ENCODE results near the gene AMIGO3. TPM values are rescaled to one million over a fixed set of nuclear protein-coding genes. Genes with fewer than 3 reads are reported as not detected.
A peak's percentile ranks its signal among the peaks of the same experiment; 100 is the strongest.
"Not testable (repeated sequence)": the region's sequence is repeated elsewhere in the genome, so short reads cannot be mapped to it uniquely, and the experiment has no call there.

Gene AMIGO3
- total RNA-seq, 1 donor from 2014 or later, result not detected

DNA sequence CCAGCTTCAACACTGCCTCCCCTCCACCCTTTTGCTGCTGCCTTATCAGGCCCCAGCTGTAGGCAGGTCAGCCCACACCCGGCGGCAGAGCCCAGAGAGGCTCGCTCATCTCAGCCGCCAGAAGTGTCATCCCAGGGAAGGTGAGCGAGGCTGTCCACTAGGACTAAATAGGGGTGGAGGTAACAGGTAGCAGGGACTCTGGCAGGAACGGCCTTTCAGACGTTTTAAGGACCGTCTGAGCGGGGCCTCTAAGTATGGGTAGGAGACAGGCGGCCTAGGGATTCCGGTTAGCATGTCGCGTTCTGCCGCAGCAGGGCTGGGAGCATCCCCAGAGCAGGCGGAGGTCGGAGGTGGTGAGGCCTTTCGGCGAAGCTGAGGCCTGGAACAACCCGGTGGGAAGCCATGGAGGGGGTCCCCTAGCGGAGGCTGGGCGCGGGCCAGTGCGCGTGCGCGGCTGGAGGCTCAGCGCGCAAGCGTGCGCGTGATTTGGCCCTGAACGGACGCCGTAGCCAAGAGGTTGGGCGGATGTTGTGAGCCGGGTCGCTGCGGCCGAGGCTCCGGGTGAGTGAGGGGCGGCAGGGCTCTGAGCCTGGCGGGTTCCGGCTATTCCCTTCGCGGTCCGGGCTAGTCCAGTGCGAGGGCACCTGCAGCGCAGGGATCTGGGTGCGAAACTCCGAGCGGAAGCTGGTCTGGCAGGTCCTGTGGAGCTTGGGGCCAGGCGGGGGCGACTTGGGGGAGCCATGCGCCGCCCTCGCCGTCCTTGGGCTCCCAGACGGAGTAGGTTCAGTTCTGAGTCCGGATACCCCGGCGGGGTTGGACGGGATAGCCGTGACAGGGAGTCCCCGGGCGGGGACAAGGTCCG, 30.2 kb downstream of the AMIGO3 start, which contains the start of the genes MST1 and RNF123:
MST1 (minus strand) TSS at position 429 of the 862 bp plus-strand sequence. CDS start 783 bp downstream, outside the sequence.
RNF123 (plus strand) TSS at position 512 of the 862 bp plus-strand sequence. CDS start 1,609 bp downstream, outside the sequence.
- DNase-seq (ENCODE audit: low spot score), result peak; percentile 89

DNA sequence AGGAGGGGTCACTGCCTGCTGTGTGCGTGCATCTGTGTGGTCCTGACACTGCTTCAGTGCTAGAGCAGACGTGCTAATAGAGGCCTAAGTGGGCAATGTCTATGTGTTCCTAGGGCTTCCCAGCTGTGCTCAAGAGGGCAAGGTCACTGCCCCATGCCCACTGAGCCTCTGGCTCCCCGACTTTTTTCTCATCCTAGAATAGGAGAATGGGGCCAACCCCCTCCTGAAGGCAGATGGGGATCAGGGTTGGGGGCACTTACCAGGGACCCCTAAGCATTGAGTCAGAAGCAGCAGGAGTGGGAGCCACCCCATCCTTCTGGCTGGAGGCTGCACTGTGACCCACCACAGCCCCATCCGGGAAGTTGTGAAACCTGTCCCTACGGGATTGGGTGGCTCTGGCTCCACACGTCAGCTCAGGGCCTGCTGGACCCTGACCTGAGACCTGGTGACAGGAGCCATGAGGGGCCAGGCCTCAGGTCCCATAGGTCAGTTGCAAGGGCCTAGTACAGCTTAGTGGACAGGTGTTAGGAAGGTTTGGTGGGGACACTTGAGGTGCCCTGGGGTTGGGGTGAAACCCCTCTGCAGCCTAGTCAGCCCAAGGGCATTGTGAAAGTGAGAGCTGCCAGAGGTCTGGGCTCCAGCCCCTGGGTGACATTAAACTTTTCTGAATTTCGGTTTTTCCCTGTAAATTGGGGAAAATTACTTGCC, 31.0 kb downstream of the AMIGO3 start:
- not testable (repeated sequence) for DNase-seq (ENCODE audit: low spot score)

DNA sequence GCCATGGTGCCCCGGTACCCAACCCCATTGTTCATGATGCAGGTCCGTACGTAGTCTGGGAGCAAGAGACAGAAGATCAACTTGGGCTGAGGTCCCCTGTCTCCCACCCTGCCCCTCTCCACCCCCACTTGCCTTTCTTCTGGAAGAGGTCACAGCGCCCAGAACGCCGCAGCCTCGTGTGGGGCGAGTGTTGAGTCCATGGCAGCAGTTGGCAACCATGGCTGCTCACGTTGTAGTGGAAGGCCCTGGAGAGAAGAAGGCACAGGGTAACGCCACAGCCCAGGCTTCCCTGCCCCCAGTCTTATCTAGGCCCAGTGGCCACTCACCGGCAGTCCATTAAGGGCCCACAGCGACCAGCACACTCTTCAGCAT, 32.1 kb downstream of the AMIGO3 start:
- DNase-seq (ENCODE audit: low spot score), result not testable (repeated sequence)

DNA sequence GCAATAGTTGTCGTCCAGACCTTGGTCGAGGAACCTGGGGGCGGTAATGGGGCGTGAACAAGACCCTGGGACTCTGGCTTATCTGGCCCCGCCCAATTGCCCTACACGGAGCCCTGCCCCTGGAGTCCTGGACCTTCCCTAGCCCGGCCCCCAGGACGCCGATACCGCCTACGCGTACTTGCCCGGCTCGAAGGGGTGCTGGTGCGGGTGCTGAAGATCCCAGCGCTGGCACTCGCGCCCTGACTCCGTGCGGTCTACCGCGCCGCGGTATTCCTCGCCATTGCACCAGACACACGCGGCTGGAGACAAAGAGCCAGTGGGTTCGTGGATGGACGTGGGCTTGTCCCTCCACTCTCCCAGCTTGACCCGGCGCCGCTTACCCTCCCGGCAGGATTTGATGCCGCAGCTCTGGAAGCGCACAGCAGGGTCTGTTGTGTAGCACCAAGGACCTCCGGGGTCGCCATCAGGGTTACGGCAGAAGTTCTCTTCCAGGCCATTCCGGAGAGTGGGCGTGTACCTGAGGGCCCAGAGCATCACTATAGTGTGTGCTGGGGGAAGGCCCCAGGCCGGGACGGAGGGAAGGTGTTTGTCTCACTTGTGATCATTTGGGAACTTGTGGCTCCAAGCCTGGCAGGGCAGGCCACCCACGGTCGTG, 32.6 kb downstream of the AMIGO3 start:
- not testable (repeated sequence) for DNase-seq (ENCODE audit: low spot score)

DNA sequence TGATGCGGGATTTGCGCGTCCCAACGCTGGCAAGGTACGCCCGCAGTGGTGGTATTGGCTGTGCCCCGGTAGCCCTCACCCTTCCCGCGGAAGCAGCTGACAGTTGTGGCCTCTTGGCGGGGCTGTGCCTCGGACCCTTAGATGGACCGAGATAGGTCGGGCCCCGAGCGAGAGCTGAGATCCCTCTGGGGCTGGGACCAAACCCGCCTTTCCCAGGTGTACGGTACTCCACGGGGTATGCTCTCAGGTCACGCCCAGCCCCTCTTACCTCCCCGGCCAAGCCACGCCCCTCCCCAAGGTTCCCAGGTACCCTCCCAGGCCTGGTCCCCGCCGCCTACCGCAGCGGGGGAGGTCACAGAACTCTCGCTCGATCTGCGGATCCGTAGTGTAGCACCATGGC, 33.1 kb downstream of the AMIGO3 start:
- DNase-seq (ENCODE audit: low spot score), result peak; percentile 59

DNA sequence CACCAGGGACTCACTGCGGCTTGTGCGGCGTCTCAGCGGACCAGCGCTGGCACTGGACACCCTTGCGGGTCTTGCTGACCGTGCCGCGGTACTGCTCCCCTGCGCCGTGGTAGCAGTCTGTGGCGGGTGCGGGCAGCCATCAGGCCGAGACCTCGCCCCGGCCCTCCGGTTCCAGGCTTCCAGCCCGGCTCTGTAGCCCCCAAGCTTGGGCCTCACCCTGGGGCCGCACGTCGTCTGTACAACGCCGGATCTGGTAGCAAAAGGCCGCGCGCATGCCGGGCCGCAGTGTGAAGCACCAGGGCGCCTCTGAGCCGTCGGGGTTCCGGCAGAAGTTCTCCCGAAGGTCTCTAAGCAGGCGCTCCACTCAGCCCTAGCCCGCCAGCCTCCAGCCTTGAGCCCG, 33.6 kb downstream of the AMIGO3 start:
- not testable (repeated sequence) for DNase-seq (ENCODE audit: low spot score)

DNA sequence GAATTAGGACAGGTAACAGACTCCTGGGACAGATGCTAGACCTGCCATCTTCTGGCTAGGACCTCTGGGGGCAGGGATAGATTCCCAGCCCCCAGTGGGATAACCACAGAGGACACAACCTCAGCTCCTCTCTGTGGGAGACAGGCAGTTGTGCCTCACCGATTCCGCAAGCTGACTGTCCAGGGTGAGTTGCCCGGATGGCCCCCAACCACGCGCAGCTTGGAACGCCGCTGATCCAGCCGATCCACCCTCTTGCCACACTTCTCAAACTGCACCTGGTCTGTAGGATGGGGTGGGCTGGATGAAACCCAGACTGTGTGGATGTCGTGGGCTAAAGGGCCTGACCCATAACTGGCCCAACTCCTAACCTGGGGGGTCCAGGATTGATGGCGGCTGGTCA, 34.4 kb downstream of the AMIGO3 start:
- not testable (repeated sequence) for DNase-seq (ENCODE audit: low spot score)

DNA sequence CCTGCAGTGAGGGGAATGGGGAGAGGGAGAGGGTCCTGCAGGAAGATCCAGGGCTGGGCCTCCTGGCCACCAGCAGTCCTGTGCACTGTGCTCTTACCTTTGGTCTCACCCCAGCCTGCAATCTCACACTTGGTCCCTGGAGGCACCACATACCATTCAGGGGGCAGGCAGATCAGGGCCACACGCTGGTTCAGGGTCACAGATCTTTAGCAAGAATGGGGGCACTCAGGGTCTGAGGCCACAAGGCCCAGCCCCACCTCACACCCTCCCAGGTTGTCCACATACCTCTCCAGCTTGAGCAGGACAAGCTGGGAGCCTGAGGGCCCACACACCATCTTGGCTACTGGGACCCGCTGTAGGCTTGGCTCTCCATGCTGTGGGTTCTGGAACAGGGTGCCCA, 35.0 kb downstream of the AMIGO3 start:
- DNase-seq (ENCODE audit: low spot score), result not testable (repeated sequence)

DNA sequence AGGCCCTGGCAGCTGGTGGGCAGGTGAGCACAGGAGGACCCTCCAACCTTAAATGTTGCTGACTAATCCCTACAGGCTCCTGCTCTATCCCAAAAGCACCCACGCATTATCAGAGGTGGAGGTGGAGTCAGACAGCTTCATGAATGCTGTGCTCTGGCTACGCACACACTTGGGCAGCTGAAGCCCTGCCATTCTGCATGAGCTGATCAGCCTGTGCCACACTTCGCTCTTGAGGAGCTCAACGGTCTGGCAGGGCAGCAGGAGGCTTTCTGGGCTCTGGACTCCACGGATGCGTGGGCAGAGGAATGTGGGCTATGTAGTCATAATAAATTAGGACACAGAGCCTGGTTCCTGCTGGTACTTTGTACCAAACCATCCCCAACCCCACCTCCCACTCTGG, 36.3 kb downstream of the AMIGO3 start:
- DNase-seq (ENCODE audit: low spot score), result no peak

DNA sequence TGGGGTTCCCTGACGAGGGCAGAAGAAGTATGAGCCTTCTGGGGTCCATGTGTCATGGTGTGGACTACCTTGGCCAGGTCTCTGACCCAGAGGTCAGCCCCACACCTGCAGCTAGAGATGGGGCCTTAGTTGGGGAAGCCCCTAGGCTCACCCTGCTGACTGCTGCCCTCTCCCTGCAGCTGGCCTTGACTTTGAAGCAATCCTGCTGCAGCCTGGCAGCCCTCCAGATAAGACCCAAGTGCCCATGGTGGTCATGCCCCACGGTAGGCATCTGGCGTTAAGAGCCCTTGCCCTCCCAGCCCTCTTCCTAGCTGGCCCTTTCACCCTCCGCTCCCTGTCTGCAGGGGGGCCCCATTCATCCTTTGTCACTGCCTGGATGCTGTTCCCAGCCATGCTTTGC, 37.9 kb downstream of the AMIGO3 start:
- no peak for DNase-seq (ENCODE audit: low spot score)

DNA sequence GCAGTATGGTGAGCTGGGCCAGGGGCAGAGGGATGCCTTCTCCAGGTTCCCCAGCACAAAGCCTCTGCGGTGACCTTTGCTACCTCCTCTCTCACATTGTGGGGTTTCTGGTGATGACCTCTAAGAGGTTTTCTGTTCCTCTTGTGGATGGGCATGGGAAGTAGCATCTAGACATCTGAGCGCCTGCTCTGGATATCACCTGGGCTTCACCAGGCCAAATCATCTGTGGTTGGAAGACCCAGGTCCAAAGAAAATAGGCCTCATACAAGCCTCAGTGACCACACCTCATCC, 38.3 kb downstream of the AMIGO3 start:
- DNase-seq (ENCODE audit: low spot score), result no peak

DNA sequence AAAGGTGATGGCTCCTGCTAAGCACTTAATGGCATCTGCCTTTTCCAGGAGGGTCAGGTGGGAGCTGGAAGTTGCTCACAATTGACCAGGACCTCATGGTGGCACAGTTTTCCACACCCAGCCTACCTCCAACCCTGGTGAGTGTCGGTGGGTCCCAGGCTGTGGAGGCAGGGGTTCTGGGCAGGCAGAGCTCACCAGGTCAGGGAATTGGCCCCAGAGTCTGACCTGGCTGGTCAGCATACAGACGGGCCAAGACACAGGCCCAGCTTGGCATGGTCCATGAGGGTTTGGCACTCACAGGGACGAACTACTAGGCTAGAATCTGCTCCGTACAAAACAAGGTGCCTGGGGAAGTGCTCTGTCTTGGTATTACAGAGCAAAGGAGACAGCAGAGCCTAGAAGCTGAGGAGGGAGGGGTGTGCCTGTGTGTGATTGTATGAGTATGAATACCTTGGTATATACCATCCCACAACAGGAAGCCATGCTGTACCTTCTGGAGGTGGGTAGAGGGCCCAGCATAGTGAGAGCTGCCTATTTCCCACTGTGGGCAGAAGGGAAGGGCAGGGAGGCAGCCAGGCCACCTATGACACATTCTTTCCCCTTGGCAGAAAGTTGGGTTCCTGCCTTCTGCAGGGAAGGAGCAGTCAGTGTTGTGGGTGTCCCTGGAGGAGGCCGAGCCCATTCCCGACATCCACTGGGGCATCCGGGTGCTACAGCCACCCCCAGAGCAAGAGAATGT, 38.8 kb downstream of the AMIGO3 start:
- no peak for DNase-seq (ENCODE audit: low spot score)

DNA sequence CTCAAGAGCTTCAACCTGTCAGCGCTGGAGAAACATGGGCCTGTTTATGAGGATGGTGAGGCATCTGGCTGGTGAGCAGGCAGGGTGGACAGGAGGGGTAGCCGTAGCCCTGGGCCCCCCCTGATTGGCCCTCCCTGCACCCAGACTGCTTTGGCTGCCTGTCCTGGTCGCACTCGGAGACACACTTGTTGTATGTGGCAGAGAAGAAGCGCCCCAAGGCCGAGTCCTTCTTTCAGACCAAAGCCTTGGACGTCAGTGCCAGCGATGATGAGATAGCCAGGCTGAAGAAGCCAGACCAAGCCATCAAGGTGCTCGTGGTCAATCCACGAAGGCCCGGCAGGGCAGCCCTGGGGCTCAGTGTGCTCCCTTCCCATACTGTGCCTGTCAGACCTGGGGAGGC, 43.6 kb downstream of the AMIGO3 start:
- no peak for DNase-seq (ENCODE audit: low spot score)

DNA sequence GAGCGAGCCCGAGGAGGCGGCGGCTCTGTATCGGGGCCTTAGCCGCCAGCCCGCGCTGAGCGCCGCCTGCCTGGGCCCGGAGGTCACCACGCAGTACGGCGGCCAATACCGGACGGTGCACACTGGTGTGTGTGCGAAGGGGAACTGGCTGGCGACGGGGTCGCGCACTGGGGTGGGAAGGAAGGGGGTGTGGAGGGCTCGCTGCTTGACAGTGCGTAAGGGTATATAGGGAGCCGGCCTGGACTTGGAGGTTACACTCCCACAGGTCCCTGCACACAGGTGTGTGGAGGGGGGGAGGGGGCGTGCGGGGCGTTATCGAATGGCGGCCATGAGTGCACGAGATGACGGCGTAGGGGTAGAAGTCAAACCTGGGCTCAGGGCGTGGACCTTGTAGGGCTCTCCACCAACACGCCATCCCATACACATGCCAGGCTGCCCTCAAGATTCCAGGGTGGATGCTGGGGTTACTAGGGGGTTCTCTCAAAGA, 44.9 kb downstream of the AMIGO3 start:
- peak; percentile 61 for DNase-seq (ENCODE audit: low spot score)

DNA sequence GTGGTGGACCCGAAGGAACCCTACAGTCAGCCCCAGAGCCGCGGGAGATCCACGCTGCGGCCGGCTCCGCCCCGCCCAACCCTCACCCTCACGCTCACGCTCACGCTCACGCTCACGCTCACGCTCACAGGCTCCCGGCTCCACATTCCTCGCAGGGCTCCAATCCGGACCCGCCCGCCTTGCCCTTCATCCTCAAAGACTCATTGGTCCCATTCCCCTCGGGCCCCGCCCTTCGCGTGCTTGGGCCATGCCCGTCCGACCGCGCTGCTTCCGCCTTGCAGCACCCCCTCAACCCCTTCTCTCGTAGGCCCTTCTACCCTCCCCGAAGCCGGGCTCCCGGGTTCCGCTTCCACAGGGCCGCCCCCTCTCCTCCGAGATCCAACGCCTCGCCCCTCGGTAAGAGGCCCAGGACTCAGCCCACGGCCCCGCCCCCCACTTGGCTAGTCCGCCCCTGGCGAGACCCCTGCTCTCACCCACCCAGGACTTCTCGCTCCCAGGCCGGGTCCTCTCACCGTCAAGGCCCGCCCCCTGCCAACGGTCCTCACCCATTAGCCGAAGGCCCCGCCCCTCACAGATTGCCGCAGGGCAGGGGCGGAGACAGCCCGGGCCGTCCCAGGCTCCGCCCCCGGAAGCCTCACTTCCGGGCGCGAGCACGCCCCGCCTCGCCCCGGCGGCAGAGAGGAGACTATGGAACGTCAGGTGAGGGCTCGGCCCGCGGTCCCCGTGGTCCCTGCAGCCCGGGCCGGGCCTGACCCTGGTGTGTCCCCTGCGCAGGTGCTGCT, 45.6 kb downstream of the AMIGO3 start, which contains the start of gene APEH:
APEH (plus strand) TSS at position 637 of the 782 bp plus-strand sequence; CDS start at position 688, 51 bp downstream.
- peak; percentile 97 for DNase-seq (ENCODE audit: low spot score)

DNA sequence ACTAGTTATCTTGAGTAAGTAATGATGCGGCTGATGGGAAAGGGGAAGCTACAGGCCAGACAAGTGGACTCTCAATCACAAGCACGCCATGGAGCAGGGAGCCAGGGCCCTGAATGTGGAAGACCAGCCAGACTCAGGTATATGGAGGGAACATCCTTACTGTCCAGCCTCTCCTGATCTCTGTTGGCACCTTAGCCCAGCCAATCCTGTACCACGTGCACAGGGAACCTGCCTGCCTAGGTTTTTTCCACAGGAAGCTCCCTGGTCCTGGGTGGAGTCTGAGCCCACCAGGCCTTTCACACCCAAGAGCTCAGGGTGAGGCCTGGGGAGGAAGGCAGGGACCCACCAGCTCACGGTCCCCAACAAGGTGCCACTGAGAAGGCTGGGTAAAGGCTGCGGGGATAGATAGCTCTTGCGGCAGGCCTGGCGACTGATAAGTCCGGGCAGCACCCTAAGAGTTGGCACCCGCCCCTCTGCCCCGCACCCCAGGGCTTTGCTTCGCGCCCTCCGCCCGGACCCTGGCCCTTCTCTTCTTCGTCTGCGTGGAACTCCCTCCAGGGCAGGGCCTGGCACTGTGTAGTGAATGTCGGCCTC, 46.3 kb downstream of the AMIGO3 start:
- DNase-seq (ENCODE audit: low spot score), result no peak

DNA sequence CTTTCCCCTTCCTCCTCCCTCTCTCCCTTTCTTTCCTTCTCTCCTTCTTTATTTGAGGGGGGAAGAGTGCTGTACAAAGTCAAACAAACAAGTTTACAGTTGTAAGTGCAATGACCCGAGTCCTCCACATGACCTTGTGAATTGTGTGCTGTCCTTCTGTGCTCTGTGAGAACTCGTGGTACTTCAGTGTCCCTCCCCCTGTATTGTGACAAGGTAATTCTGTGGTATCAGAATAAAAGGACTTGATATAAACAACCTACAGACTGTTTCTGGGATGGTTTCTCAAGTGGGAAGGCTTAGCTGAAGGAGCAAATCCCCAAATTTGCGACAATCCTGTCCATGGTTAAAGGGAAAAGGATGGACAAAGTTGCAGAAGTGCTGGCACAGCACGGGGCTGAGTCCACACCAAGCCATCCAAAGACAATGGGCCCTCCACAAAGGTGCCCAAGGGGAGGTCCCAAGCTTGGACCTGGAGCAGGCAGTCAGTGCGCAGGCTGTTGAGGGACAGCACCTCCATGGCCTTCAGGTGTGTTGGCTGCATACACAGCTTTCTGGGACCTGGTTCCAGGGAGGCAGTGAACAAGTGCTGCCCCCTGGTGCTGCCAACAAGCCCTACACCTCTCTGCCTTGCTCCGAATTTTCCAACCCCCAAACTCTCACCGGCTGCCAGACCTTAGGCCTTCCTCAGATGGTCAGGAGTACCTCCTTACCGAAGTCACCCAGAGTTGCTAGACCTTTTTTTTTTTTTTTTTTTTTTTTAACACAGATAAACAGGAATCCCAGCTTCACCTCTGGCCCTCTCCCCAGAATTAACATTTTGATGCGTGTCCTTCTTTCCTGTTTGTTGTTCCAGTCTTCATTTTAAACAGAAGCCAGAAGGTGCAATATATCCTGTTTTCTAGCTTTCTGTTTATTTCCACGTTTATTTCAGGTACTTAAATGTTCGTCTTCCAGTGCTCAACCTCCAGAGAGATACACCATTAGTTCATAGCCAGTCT, 47.9 kb downstream of the AMIGO3 start:
- peak; percentile 78 for DNase-seq (ENCODE audit: low spot score)

DNA sequence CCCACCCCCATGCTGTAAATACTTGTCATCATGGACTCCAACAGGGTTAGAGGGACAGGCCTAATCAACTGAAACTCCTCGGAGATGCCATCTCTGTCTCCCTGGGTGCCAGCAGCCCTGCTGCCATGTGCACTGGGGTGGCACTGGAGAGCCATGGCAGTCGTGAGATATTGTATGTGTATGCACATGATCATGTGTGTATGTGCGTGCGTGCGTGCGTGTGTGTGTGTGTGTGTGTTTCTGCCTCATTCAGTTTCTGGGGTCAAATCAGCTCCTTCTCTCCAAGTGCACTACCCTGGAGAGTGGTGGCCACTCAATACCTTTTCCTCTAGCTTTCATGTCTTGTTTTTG, 48.6 kb downstream of the AMIGO3 start:
- DNase-seq (ENCODE audit: low spot score), result no peak

DNA sequence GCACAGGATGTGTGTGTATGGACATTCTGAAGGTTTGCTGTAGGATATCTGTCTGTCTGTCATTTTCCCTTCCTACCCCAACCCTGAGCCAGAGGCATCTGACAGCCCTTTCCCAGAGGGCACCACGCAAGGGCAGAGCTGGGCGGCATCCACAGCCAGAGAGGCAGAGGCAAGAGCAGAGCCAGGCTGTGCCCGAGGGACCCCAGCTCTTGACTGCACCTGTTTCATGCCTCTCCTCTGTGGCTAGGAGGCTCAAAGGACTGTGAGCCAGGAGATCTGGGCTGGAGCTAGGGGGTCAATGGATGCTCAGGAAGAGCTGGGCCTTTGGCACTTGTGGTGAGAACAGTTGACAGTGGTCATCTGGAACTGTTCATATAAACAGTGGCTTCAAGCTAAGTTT, 50.1 kb downstream of the AMIGO3 start:
- DNase-seq (ENCODE audit: low spot score), result no peak
